ENCODE measurements around the gene IQGAP2.

DNA sequence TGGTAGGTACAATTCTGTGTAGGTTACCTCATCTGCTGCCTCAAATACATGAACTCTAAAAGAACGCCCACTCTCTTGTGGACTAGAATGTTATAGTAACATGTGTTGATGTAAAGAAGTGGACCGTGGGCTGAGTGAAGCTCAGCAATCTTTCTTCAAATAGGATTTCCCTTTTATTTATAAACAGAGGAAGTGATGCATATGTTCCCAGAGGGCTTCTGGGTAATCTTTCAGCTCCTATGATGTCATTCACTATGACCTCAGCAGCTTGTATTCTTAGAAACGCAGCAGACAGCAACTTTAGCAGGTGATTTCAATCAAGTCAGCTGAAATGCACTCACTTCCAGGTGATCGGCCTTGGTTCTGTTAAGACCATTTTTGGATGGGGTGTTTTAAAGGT, 205.7 kb downstream of the IQGAP2 start:
- TF ChIP-seq CTCF (IDR thresholded peaks at IDR 0.05) (no peak), EZH2 (IDR thresholded peaks at IDR 0.05; ENCODE audit: borderline replicate concordance, insufficient read depth, low read depth, low read length, poor library complexity, severe bottlenecking) (no peak)
